ENCODE data around the gene PYGB.

Gene PYGB

GRCh38 chr20:25336561-25337422, 88.9 kb downstream of the PYGB start:
- DNase-seq (ENCODE audit: low read depth in 3 of 3) = no peak

- no peak for DNase-seq (ENCODE audit: low read depth in 3 of 3)
Observed at GRCh38 chr20:25338112-25339023, 90.5 kb downstream of the PYGB start.

GRCh38 chr20:25339608-25340007, 91.7 kb downstream of the PYGB start:
- DNase-seq (ENCODE audit: low read depth in 3 of 3) = no peak

GRCh38 chr20:25340380-25340779, 92.5 kb downstream of the PYGB start:
- DNase-seq (ENCODE audit: low read depth in 3 of 3) = no peak

- DNase-seq (ENCODE audit: low read depth in 3 of 3) = no peak
Observed at GRCh38 chr20:25341716-25342680, 94.1 kb downstream of the PYGB start.

- no peak for DNase-seq (ENCODE audit: low read depth in 3 of 3)
Observed at GRCh38 chr20:25344634-25345033, 96.7 kb downstream of the PYGB start.

GRCh38 chr20:25345721-25346120, 97.8 kb downstream of the PYGB start:
- DNase-seq (ENCODE audit: low read depth in 3 of 3) = no peak

GRCh38 chr20:25346349-25346748, 98.5 kb downstream of the PYGB start:
- DNase-seq (ENCODE audit: low read depth in 3 of 3) = no peak
